ENCODE results near the gene CRTC1.

Gene CRTC1

DNA sequence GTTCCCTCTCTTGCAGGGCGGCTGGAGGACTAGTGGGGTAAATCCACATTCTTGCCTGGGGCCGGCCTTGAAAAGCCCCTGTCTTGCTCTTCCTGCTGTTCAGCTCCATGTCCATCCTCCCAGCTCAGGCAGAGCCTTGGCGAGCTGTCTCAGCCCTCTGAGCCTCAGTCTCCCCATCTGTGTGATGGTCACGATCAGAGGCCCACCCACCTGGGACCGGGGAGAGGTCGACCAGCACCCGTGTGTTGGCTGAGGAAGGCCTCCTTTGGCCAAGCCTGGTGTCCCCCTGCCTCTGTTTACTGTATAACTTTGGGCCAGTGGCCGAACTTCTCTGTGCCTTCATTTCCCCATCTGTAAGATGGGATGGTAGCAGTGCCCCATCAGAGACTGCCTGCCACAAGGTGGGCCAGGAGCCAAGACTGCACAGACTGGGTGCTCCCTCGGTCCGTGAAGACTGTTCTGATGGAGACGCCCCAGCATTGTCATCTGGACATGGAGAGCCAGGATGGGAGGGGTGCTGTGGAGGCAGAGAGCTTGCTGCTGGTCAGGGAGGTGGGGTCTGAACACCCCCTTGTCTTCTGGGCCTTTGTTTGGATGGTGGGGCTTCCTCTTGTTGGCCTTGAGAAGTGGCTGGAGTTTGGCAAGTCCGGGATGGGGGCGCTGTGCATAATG, 28.2 kb upstream of the CRTC1 start:
- Histone ChIP-seq H3K36me3 (ENCODE audit: control insufficient read depth in 1 of 2, insufficient read depth in 2 of 2, low read length in 2 of 2) (no peaks in the 10 kb centered on the region), H3K27ac (ENCODE audit: low read length) (no peak overlapping the region), H3K4me3 (ENCODE audit: low read depth in 1 of 2, low read length in 2 of 2) (no peak overlapping the region), H3K27me3 (ENCODE audit: low read depth, low read length) (no peaks in the 10 kb centered on the region), H3K4me1 (ENCODE audit: control insufficient read depth in 1 of 2, insufficient read depth in 2 of 2, low read length in 2 of 2) (peaks cover 9 to 40% of the 10 kb centered on the region in 2 donors), H3K9me3 (ENCODE audit: control insufficient read depth in 1 of 2, low read length in 2 of 2) (no peaks in the 10 kb centered on the region)

DNA sequence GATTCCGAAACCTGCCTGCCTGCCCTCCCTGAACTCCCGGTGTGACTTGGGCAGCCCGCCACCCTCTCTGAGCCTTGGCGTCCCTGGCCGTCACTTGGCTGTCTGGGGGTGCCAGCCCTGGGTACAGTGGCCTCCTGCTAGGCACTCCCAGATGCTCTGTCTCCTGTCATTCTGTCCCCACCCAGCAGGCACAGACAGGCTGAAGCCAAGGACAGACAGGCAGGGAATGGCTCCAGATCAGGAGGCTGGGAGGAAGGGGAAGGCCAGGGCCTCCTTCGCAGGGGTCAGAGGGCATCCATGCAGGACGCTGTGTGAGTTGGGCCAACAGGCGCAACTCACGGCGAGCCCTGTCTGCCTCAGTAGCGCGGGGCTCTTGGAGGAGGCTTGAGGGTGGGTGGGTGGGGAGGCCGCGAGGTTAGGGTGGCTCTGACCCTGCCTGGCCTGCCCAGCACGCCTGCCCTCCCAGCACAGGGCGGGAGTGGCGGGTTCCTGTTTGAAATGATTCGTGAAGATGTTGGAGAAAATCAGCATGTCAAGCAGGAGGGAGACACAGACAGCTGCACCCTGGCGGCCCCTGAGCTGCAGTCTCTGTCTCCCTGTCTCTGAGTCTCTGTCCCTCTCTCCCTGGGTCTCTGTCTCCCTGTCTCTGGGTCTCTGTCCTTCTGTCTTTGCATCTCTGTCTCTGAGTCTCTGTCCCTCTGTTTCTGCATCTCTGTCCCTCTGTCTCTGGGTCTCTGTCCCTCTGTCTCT, 27.0 kb upstream of the CRTC1 start:
- H3K27ac ChIP-seq (ENCODE audit: low read length), result no peak overlapping the region
- H3K4me1 ChIP-seq (ENCODE audit: control insufficient read depth in 1 of 2, insufficient read depth in 2 of 2, low read length in 2 of 2), result peaks cover 4 to 30% of the 10 kb centered on the region in 2 donors
- no peaks in the 10 kb centered on the region for H3K36me3 ChIP-seq (ENCODE audit: control insufficient read depth in 1 of 2, insufficient read depth in 2 of 2, low read length in 2 of 2)
- no peak overlapping the region for H3K4me3 ChIP-seq (ENCODE audit: low read depth in 1 of 2, low read length in 2 of 2)
- H3K9me3 ChIP-seq (ENCODE audit: control insufficient read depth in 1 of 2, low read length in 2 of 2), result no peaks in the 10 kb centered on the region
- no peaks in the 10 kb centered on the region for H3K27me3 ChIP-seq (ENCODE audit: low read depth, low read length)

DNA sequence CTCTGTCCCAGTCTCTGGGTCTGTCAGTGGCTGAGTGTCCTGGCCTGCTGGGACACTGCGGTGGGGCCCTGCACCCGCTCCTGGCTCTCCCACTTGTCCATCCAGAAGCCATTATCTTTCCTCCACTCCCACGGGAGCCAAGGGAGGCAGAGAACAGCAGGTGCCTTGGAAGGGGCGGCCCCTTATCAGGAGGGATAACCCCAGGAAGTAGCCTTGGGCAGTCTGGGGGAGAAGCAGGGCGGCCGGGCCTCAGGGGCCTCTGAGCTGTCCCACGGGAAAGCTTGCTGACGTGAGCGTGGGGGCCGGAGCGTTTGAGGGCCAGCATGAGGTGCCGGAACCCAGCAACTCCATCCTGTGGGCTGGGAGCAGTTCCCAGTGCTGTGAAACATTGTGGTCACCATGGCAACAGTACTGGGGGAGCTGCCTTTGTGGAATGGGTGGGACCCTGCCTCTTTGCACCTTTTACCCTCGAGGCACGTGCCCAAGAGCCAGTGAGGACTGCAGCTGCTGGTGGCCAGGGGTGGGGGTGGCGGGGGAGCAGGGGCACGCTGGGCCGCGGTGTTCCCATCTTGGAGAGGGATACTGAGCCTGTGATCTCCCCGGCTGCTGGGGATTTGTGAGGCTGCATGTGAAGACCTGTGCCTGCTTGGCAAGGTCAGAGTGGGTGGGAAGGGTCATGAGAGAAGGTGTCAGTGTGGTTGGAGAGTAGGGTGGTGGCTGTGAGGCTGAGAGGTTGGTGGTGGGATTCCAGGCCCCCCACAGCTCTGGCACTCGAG, 25.7 kb upstream of the CRTC1 start:
- peak overlapping the region; percentile 41 for H3K27ac ChIP-seq (ENCODE audit: low read length)
- no peak overlapping the region for H3K4me3 ChIP-seq (ENCODE audit: low read depth in 1 of 2, low read length in 2 of 2)
- no peaks in the 10 kb centered on the region for H3K9me3 ChIP-seq (ENCODE audit: control insufficient read depth in 1 of 2, low read length in 2 of 2)
- no peaks in the 10 kb centered on the region for H3K27me3 ChIP-seq (ENCODE audit: low read depth, low read length)
- peaks cover 0 to 3% of the 10 kb centered on the region in 2 donors for H3K36me3 ChIP-seq (ENCODE audit: control insufficient read depth in 1 of 2, insufficient read depth in 2 of 2, low read length in 2 of 2)
- peaks cover 4 to 27% of the 10 kb centered on the region in 2 donors for H3K4me1 ChIP-seq (ENCODE audit: control insufficient read depth in 1 of 2, insufficient read depth in 2 of 2, low read length in 2 of 2)

GRCh38 chr19:18658366-18658855, 25.1 kb upstream of the CRTC1 start:
- Histone ChIP-seq H3K27me3 (ENCODE audit: low read depth, low read length) (no peaks in the 10 kb centered on the region), H3K4me3 (ENCODE audit: low read depth in 1 of 2, low read length in 2 of 2) (no peak overlapping the region), H3K9me3 (ENCODE audit: control insufficient read depth in 1 of 2, low read length in 2 of 2) (no peaks in the 10 kb centered on the region), H3K4me1 (ENCODE audit: control insufficient read depth in 1 of 2, insufficient read depth in 2 of 2, low read length in 2 of 2) (peaks cover 4 to 32% of the 10 kb centered on the region in 2 donors), H3K27ac (ENCODE audit: low read length) (peak overlapping the region; percentile 67), H3K36me3 (ENCODE audit: control insufficient read depth in 1 of 2, insufficient read depth in 2 of 2, low read length in 2 of 2) (peaks cover 0 to 3% of the 10 kb centered on the region in 2 donors)

DNA sequence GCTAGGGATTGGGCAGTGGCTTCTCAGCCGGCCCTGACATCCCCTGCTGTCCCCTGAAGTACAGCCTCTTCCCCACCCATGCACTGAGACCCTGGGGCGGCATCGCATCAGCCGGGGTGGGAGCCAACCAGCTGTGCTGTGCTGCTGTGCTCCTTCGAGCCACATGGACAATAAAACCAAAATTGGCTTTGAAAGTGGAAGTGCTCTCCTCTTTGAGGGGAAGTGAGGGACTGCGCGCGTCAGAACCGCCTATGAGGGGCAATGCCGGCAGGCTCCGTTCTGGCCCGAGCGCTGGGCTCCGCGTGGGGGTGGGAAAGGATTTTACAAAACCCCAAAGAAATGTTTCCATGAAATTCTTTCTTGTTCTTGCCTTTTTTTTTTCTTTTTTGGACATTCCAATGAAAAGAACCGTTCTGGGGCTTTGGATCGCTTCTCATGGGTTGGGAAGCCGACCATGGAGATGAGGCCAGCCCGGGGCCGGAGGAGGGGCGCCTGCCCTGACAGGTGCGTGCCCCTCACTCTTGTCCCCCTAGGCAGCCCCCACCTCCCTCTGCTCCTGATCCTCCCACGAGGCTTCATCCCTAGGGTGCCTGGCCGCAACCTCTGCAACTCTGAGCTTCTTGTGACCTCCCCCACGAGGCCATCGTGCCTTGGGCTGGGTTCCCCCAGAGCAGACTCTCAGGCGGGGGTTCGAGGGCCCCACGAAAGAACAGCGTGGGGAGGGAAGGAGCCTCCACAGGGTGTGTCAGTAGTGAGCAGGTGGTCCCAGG, 24.0 kb upstream of the CRTC1 start:
- Histone ChIP-seq H3K4me3 (ENCODE audit: low read depth in 1 of 2, low read length in 2 of 2) (no peak overlapping the region), H3K27ac (ENCODE audit: low read length) (peak overlapping the region; percentile 67), H3K9me3 (ENCODE audit: control insufficient read depth in 1 of 2, low read length in 2 of 2) (no peaks in the 10 kb centered on the region), H3K36me3 (ENCODE audit: control insufficient read depth in 1 of 2, insufficient read depth in 2 of 2, low read length in 2 of 2) (peaks cover 0 to 6% of the 10 kb centered on the region in 2 donors), H3K4me1 (ENCODE audit: control insufficient read depth in 1 of 2, insufficient read depth in 2 of 2, low read length in 2 of 2) (peaks cover 4 to 38% of the 10 kb centered on the region in 2 donors), H3K27me3 (ENCODE audit: low read depth, low read length) (no peaks in the 10 kb centered on the region)

- no peaks in the 10 kb centered on the region for H3K9me3 ChIP-seq (ENCODE audit: control insufficient read depth in 1 of 2, low read length in 2 of 2)
- H3K36me3 ChIP-seq (ENCODE audit: control insufficient read depth in 1 of 2, insufficient read depth in 2 of 2, low read length in 2 of 2), result peaks cover 0 to 6% of the 10 kb centered on the region in 2 donors
- no peaks in the 10 kb centered on the region for H3K27me3 ChIP-seq (ENCODE audit: low read depth, low read length)
- H3K4me1 ChIP-seq (ENCODE audit: control insufficient read depth in 1 of 2, insufficient read depth in 2 of 2, low read length in 2 of 2), result peaks cover 4 to 38% of the 10 kb centered on the region in 2 donors
- H3K4me3 ChIP-seq (ENCODE audit: low read depth in 1 of 2, low read length in 2 of 2), result no peak overlapping the region
- H3K27ac ChIP-seq (ENCODE audit: low read length), result no peak overlapping the region
Observed at GRCh38 chr19:18660051-18660910, 23.2 kb upstream of the CRTC1 start.

GRCh38 chr19:18660939-18661670, 22.4 kb upstream of the CRTC1 start:
- Histone ChIP-seq H3K27ac (ENCODE audit: low read length) (no peak overlapping the region), H3K36me3 (ENCODE audit: control insufficient read depth in 1 of 2, insufficient read depth in 2 of 2, low read length in 2 of 2) (peaks cover 0 to 11% of the 10 kb centered on the region in 2 donors), H3K27me3 (ENCODE audit: low read depth, low read length) (no peaks in the 10 kb centered on the region), H3K9me3 (ENCODE audit: control insufficient read depth in 1 of 2, low read length in 2 of 2) (no peaks in the 10 kb centered on the region), H3K4me1 (ENCODE audit: control insufficient read depth in 1 of 2, insufficient read depth in 2 of 2, low read length in 2 of 2) (peaks cover 4 to 46% of the 10 kb centered on the region in 2 donors), H3K4me3 (ENCODE audit: low read depth in 1 of 2, low read length in 2 of 2) (no peak overlapping the region)

GRCh38 chr19:18662972-18663732, 20.3 kb upstream of the CRTC1 start:
- H3K4me1 ChIP-seq (ENCODE audit: control insufficient read depth in 1 of 2, insufficient read depth in 2 of 2, low read length in 2 of 2), result peaks cover 4 to 35% of the 10 kb centered on the region in 2 donors
- H3K27me3 ChIP-seq (ENCODE audit: low read depth, low read length), result no peaks in the 10 kb centered on the region
- no peak overlapping the region for H3K4me3 ChIP-seq (ENCODE audit: low read depth in 1 of 2, low read length in 2 of 2)
- H3K36me3 ChIP-seq (ENCODE audit: control insufficient read depth in 1 of 2, insufficient read depth in 2 of 2, low read length in 2 of 2), result peaks cover 5 to 25% of the 10 kb centered on the region in 2 donors
- no peak overlapping the region for H3K27ac ChIP-seq (ENCODE audit: low read length)
- no peaks in the 10 kb centered on the region for H3K9me3 ChIP-seq (ENCODE audit: control insufficient read depth in 1 of 2, low read length in 2 of 2)

GRCh38 chr19:18663940-18664530, 19.4 kb upstream of the CRTC1 start:
- no peaks in the 10 kb centered on the region for H3K9me3 ChIP-seq (ENCODE audit: control insufficient read depth in 1 of 2, low read length in 2 of 2)
- no peak overlapping the region for H3K27ac ChIP-seq (ENCODE audit: low read length)
- H3K4me1 ChIP-seq (ENCODE audit: control insufficient read depth in 1 of 2, insufficient read depth in 2 of 2, low read length in 2 of 2), result peaks cover 0 to 31% of the 10 kb centered on the region in 2 donors
- no peak overlapping the region for H3K4me3 ChIP-seq (ENCODE audit: low read depth in 1 of 2, low read length in 2 of 2)
- peaks cover 5 to 34% of the 10 kb centered on the region in 2 donors for H3K36me3 ChIP-seq (ENCODE audit: control insufficient read depth in 1 of 2, insufficient read depth in 2 of 2, low read length in 2 of 2)
- H3K27me3 ChIP-seq (ENCODE audit: low read depth, low read length), result no peaks in the 10 kb centered on the region
